Measurements from ENCODE around the gene GPX4.

Gene GPX4

DNA sequence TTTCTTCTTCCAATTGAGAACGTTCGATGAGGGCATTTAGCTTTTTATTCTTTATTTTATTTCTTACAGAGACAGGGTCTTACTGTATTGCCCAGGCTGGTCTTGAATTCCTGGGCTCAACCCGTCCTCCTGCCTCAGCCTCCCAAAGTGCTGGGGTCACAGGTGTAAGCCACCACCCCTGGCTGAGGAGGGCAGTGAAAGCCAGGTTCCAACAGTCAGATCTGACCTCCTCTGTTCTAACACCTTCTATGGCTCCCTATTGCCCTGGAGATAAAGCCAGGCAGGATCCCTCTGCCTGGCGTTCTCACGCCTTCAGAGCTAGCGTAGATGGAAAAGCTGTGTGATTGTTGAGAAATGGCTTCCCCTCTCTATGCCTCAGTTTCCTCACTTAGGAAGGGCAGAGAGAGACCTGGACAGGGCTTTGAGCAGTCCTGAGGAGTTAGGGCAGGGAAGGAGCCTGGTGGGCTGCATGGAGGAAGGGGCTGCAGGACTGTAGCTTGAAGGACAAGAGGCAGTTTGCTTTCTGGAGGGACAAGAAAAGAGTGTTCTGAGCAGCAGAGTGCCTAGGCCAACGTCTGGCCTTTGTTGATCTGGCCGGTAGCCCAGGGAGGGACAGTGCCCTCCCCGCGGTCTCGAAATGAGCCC lies 31.3 kb upstream of the GPX4 start:
- no peaks in the 10 kb centered on the region for H3K36me3 ChIP-seq (ENCODE audit: insufficient read depth)
- no peak overlapping the region for H3K4me3 ChIP-seq (IDR thresholded peaks at IDR 0.05; ENCODE audit: insufficient read depth, low read depth, low read length)
- no peak overlapping the region for H3K9ac ChIP-seq
- peaks cover 33% of the 10 kb centered on the region for H3K4me1 ChIP-seq (ENCODE audit: low read depth, poor library complexity, severe bottlenecking)
- no peak overlapping the region for H3K27ac ChIP-seq
- no peaks in the 10 kb centered on the region for H3K27me3 ChIP-seq (ENCODE audit: insufficient read depth, low read depth)
- no peaks in the 10 kb centered on the region for H4K20me1 ChIP-seq (ENCODE audit: insufficient read depth)
- TF ChIP-seq, protein P1, sequence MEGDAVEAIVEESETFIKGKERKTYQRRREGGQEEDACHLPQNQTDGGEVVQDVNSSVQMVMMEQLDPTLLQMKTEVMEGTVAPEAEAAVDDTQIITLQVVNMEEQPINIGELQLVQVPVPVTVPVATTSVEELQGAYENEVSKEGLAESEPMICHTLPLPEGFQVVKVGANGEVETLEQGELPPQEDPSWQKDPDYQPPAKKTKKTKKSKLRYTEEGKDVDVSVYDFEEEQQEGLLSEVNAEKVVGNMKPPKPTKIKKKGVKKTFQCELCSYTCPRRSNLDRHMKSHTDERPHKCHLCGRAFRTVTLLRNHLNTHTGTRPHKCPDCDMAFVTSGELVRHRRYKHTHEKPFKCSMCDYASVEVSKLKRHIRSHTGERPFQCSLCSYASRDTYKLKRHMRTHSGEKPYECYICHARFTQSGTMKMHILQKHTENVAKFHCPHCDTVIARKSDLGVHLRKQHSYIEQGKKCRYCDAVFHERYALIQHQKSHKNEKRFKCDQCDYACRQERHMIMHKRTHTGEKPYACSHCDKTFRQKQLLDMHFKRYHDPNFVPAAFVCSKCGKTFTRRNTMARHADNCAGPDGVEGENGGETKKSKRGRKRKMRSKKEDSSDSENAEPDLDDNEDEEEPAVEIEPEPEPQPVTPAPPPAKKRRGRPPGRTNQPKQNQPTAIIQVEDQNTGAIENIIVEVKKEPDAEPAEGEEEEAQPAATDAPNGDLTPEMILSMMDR (conservative IDR thresholded peaks at IDR 0.05; ENCODE audit: low read depth, low read length) = no peak
- peaks cover 20% of the 10 kb centered on the region for H3K79me2 ChIP-seq (ENCODE audit: insufficient read depth, low read depth)
- H3K4me2 ChIP-seq = no peak overlapping the region
- H2AFZ ChIP-seq (ENCODE audit: low read depth) = no peak overlapping the region

DNA sequence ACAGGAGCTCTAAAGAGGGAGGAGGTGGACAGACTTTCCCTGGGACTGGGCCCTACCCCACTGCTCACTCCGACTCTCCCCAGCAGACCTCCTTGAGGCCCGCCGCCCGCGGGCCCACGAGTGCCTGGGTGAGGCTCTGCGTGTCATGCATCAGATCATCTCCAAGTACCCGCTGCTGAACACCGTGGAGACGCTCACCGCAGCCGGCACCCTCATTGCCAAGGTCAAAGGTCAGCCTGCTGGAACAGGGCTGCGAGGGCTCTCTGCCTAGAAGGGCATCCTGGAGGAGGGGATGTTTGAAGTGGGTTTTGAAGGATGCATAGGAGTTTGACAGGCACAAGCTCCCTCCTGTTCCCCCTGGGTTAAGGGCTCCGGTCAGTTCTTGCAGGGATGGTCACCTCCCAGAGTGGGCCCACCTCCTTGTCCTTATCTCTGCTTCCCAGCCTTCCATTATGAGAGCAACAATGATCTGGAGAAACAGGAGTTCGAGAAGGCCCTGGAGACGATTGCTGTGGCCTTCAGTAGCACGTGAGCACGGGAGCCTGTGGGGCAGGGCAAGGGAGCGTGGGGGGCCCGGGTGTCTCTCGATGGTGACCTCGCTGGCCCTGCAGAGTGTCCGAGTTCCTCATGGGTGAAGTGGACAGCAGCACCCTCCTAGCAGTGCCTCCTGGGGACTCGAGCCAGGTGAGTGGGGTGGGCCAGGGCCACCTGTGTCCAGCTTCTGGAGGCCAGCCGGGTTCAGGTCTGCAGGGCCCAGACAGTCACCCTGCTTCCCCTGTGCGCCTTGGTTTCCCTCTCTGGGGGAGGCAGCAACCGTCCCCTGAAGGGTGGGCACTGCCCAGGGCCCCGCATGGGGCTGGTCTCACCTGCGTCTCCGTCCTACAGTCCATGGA lies 30.5 kb upstream of the GPX4 start:
- no peaks in the 10 kb centered on the region for H3K36me3 ChIP-seq (ENCODE audit: insufficient read depth)
- no peak overlapping the region for H3K27ac ChIP-seq
- H2AFZ ChIP-seq (ENCODE audit: low read depth) = no peak overlapping the region
- no peak overlapping the region for H3K4me2 ChIP-seq
- H3K9ac ChIP-seq = no peak overlapping the region
- H3K4me1 ChIP-seq (ENCODE audit: low read depth, poor library complexity, severe bottlenecking) = peaks cover 37% of the 10 kb centered on the region
- H3K27me3 ChIP-seq (ENCODE audit: insufficient read depth, low read depth) = no peaks in the 10 kb centered on the region
- no peaks in the 10 kb centered on the region for H4K20me1 ChIP-seq (ENCODE audit: insufficient read depth)
- TF ChIP-seq, protein P1 (conservative IDR thresholded peaks at IDR 0.05; ENCODE audit: low read depth, low read length) = no peak
- H3K4me3 ChIP-seq (IDR thresholded peaks at IDR 0.05; ENCODE audit: insufficient read depth, low read depth, low read length) = no peak overlapping the region
- peaks cover 12% of the 10 kb centered on the region for H3K79me2 ChIP-seq (ENCODE audit: insufficient read depth, low read depth)

- no peak overlapping the region for H3K9ac ChIP-seq
- no peak overlapping the region for H3K27ac ChIP-seq
- no peaks in the 10 kb centered on the region for H3K27me3 ChIP-seq (ENCODE audit: insufficient read depth, low read depth)
- H3K79me2 ChIP-seq (ENCODE audit: insufficient read depth, low read depth) = peaks cover 5% of the 10 kb centered on the region; the same call in 1 of the 2 replicates
- H3K36me3 ChIP-seq (ENCODE audit: insufficient read depth) = no peaks in the 10 kb centered on the region
- TF ChIP-seq, protein P1 (conservative IDR thresholded peaks at IDR 0.05; ENCODE audit: low read depth, low read length) = no peak
- H2AFZ ChIP-seq (ENCODE audit: low read depth) = no peak overlapping the region
- no peaks in the 10 kb centered on the region for H4K20me1 ChIP-seq (ENCODE audit: insufficient read depth)
- H3K4me2 ChIP-seq = peak overlapping the region; percentile 45; the same call in 1 of the 2 replicates
- no peak overlapping the region for H3K4me3 ChIP-seq (IDR thresholded peaks at IDR 0.05; ENCODE audit: insufficient read depth, low read depth, low read length)
- H3K4me1 ChIP-seq (ENCODE audit: low read depth, poor library complexity, severe bottlenecking) = peaks cover 34% of the 10 kb centered on the region
Measured at GRCh38 chr19:1073956-1074517, 29.8 kb upstream of the GPX4 start.

GRCh38 chr19:1074544-1075283 lies 29.1 kb upstream of the GPX4 start:
- H3K27me3 ChIP-seq (ENCODE audit: insufficient read depth, low read depth) = no peaks in the 10 kb centered on the region
- H3K4me1 ChIP-seq (ENCODE audit: low read depth, poor library complexity, severe bottlenecking) = peaks cover 29% of the 10 kb centered on the region
- no peak overlapping the region for H3K4me3 ChIP-seq (IDR thresholded peaks at IDR 0.05; ENCODE audit: insufficient read depth, low read depth, low read length)
- TF ChIP-seq, protein P1 (conservative IDR thresholded peaks at IDR 0.05; ENCODE audit: low read depth, low read length) = no peak
- peak overlapping the region; percentile 81 for H3K4me2 ChIP-seq
- H4K20me1 ChIP-seq (ENCODE audit: insufficient read depth) = no peaks in the 10 kb centered on the region
- no peaks in the 10 kb centered on the region; the same call in 1 of the 2 replicates for H3K79me2 ChIP-seq (ENCODE audit: insufficient read depth, low read depth)
- no peaks in the 10 kb centered on the region for H3K36me3 ChIP-seq (ENCODE audit: insufficient read depth)
- H3K9ac ChIP-seq = no peak overlapping the region
- no peak overlapping the region; the same call in 1 of the 2 replicates for H2AFZ ChIP-seq (ENCODE audit: low read depth)
- H3K27ac ChIP-seq = no peak overlapping the region

Measured in KMS-11 (cell line).